ENCODE data around the gene ITGAL. TPM values are rescaled to one million over a fixed set of nuclear protein-coding genes. Genes with fewer than 3 reads are reported as not detected.

ITGAL gene
- total and polyA plus RNA-seq, 12 donors, result 0.72 to 14.7 (median 4.3) TPM

DNA sequence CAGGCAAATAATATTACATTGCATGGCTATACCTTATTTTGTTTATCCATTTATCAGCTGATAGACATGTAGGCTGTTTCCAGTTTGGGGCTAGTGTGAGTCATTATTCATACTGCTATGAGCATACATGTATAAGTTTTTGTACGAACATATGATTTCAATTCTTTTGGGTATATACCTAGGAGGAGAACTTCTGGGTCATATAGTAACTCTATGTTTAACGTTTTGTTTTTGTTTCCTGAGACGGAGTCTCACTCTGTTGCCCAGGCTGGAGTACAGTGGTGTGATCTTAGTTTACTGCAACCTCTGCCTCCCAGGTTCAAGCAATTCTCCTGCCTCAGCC is 2.4 kb upstream of the ITGAL start:
- Histone ChIP-seq H3K27ac (no peak overlapping the region), H3K27me3 (peaks cover 8% of the 10 kb centered on the region), H3K4me1 (replicated peaks in 1 of 2) (no peaks in the 10 kb centered on the region), H3K36me3 (replicated peaks in 1 of 2) (no peaks in the 10 kb centered on the region), H3K4me3 (no peak overlapping the region), H3K9me3 (replicated peaks in 1 of 3) (no peaks in the 10 kb centered on the region)
- WGBS, 4 donors, result 57 to 81% (median 70%) methylated on average over 3 of the region's 3 CpGs
- DNase-seq, result no peak
- intact Hi-C loops (cut with DNase I), result no loop called here
- TF ChIP-seq POLR2A (IDR thresholded peaks at IDR 0.05), result no peak
- TF ChIP-seq, protein P1, sequence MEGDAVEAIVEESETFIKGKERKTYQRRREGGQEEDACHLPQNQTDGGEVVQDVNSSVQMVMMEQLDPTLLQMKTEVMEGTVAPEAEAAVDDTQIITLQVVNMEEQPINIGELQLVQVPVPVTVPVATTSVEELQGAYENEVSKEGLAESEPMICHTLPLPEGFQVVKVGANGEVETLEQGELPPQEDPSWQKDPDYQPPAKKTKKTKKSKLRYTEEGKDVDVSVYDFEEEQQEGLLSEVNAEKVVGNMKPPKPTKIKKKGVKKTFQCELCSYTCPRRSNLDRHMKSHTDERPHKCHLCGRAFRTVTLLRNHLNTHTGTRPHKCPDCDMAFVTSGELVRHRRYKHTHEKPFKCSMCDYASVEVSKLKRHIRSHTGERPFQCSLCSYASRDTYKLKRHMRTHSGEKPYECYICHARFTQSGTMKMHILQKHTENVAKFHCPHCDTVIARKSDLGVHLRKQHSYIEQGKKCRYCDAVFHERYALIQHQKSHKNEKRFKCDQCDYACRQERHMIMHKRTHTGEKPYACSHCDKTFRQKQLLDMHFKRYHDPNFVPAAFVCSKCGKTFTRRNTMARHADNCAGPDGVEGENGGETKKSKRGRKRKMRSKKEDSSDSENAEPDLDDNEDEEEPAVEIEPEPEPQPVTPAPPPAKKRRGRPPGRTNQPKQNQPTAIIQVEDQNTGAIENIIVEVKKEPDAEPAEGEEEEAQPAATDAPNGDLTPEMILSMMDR (IDR thresholded peaks at IDR 0.05), result no peak

DNA sequence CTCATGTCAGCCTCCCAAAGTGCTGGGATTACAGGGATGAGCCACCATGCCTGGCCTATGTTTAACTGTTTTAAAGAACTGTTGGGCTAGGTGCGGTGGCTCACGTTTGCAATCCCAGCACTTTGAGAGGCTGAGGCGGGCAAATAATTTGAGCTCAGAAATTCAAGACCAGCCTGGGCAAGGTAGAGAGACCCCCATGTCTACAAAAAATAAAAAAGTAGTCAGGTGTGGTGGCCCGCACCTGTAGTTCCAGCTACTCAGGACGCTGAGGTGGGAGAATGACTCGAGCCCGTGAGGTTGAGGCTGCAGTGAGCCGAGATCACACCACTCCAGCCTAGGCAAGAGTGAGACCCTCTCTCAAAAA is 1.9 kb upstream of the ITGAL start:
- Histone ChIP-seq H3K27me3 (peaks cover 8% of the 10 kb centered on the region), H3K4me1 (replicated peaks in 1 of 2) (no peaks in the 10 kb centered on the region), H3K36me3 (replicated peaks in 1 of 2) (no peaks in the 10 kb centered on the region), H3K9me3 (replicated peaks in 1 of 3) (no peaks in the 10 kb centered on the region), H3K27ac (no peak overlapping the region), H3K4me3 (no peak overlapping the region)
- 79 to 89% (median 80%) methylated on average over 7 to 8 of the region's 8 CpGs for WGBS, 4 donors
- TF ChIP-seq POLR2A (IDR thresholded peaks at IDR 0.05), result no peak
- TF ChIP-seq, protein P1 (IDR thresholded peaks at IDR 0.05), result no peak
- no peak for DNase-seq
- intact Hi-C loops (cut with DNase I), result no loop called here

DNA sequence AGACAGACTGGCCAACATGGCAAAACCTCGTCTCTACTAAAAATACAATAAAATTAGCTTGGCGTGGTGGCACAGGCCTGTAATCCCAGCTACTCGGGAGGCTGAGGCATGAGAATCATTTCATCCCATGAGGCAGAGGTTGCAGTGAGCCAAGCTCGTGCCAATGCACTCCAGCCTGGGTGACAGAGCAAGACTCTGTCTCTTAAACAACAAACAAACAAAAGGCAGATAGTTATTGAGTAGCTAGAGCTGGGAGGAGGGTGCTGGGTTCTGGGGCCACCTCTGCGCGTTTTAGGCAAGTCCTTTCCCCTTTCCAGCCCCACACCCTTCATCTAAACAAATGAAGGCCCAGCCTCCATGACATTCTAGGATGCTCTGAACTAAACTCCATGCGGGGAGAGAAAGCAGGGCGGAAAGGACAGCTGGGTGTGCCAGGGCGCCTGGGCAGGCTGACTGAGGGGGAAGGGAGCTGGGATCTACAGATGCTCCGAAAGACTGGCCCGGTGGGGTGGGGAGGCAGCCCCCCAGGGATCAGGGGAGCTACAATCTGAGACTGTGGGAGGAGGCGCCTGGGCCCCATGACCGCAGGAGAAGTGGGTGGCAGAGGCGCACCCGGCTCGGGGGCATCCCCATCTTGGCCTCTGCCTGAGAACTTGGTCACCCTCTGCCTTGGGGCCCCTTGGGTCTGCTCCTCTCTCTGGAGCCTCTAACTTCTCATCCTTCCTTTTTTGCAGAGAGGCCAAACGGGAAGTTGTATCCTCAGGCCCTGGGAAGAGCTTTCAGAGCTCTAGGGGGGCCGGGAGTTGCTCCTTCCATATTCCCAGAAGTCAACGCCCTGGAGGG is 910 bp downstream of the ITGAL start:
- no peak for DNase-seq
- Histone ChIP-seq H3K27ac (no peak overlapping the region), H3K27me3 (peaks cover 8% of the 10 kb centered on the region), H3K4me3 (no peak overlapping the region), H3K36me3 (replicated peaks in 1 of 2) (no peaks in the 10 kb centered on the region), H3K4me1 (replicated peaks in 1 of 2) (no peaks in the 10 kb centered on the region), H3K9me3 (replicated peaks in 1 of 3) (no peaks in the 10 kb centered on the region)
- WGBS, 4 donors, result 56 to 68% (median 63%) methylated on average over 13 to 19 of the region's 19 CpGs
- TF ChIP-seq, protein P1 (IDR thresholded peaks at IDR 0.05), result no peak
- TF ChIP-seq POLR2A (IDR thresholded peaks at IDR 0.05), result no peak
- intact Hi-C loops (cut with DNase I), result no loop called here

DNA sequence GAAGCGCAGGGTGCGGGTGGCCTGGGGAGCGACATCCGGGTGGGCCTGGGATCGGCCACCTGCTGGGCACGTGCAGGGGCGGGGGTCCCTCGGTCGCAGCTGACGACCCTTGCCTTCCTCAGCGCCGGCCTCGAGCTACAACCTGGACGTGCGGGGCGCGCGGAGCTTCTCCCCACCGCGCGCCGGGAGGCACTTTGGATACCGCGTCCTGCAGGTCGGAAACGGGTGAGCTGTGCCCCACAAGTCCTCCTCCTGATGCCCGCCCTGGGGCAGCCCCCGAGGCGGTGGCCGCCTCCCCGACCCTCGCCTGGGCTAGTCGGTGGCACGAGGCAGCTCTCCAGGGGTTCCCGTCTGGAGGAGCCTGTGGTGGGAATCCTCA is 1.5 kb downstream of the ITGAL start:
- H3K27me3 ChIP-seq, result peaks cover 8% of the 10 kb centered on the region
- no peaks in the 10 kb centered on the region for H3K36me3 ChIP-seq (replicated peaks in 1 of 2)
- WGBS, 4 donors, result 22 to 43% (median 31%) methylated on average over 2 to 35 of the region's 35 CpGs
- intact Hi-C loops (cut with DNase I), result no loop called here
- no peak overlapping the region for H3K27ac ChIP-seq
- no peaks in the 10 kb centered on the region for H3K9me3 ChIP-seq (replicated peaks in 1 of 3)
- DNase-seq, result no peak
- no peaks in the 10 kb centered on the region for H3K4me1 ChIP-seq (replicated peaks in 1 of 2)
- H3K4me3 ChIP-seq, result no peak overlapping the region
- TF ChIP-seq, protein P1 (IDR thresholded peaks at IDR 0.05), result no peak
- TF ChIP-seq POLR2A (IDR thresholded peaks at IDR 0.05), result no peak

All from adrenal gland (tissue), 12 donors.